NCI-H1694 treated with DMSO at 0.1 percent for 48 hours (cell line): ENCODE measurements around the gene MRPS31.
"Not testable (repeated sequence)": the region's sequence is repeated elsewhere in the genome, so short reads cannot be mapped to it uniquely, and the experiment has no call there.

Source experiments
- DNase-seq: peaks from one replicate; lab custom pipeline; 2025; lab: John Stamatoyannopoulos, UW

The MRPS31 gene

GRCh38 chr13:40758811-40759210 lies 12.2 kb downstream of the MRPS31 start:
- DNase-seq = no peak

DNA sequence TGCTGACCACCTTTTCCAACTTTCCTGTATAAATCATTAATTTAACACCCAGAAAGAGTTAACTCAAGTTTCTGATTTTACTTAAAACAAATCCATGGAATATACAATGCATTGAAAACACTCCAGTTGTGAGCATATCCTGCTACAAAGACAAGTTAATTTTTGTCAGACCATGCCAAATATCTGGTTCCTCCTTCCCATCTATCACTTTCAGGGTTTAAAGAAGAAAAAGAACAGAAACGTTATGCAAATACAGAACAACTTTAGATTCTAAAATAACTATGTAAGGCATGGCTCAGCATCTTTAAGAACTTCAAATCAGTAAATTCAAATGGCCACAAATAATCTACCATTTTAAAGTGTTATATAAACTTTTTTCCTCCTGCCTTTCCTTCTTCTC lies 14.9 kb downstream of the MRPS31 start:
- no peak for DNase-seq

GRCh38 chr13:40755082-40755700 lies 15.8 kb downstream of the MRPS31 start:
- no peak for DNase-seq

- no peak for DNase-seq
Observed at GRCh38 chr13:40749327-40749726, 21.7 kb downstream of the MRPS31 start.

- not testable (repeated sequence) for DNase-seq
Observed at GRCh38 chr13:40735232-40735548, 35.8 kb downstream of the MRPS31 start.

GRCh38 chr13:40734536-40735231 lies 36.3 kb downstream of the MRPS31 start:
- DNase-seq = not testable (repeated sequence)

- DNase-seq = no peak
Observed at GRCh38 chr13:40732658-40733057, 38.3 kb downstream of the MRPS31 start.

DNA sequence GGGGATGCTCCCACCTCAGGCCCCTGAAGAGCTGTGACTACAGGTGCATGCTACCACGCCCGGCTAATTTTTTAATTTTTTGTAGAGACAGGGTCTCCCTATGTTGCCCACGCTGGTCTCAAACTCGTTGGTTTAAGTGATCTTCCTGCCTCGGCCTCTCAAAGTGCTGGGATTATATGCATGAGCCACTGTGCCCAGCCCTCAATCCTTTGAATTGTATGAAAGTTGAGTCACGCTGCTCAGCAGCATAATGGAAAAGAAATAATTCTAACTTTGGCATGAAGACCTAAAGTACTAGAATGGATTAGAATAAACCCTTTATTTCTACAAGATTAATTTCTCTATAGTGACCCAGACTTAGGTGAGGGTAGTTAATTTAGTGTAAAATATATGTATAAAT lies 42.4 kb downstream of the MRPS31 start:
- no peak for DNase-seq

- DNase-seq = not testable (repeated sequence)
Observed at GRCh38 chr13:40714433-40714832, 56.6 kb downstream of the MRPS31 start.

GRCh38 chr13:40706439-40706838 lies 64.6 kb downstream of the MRPS31 start:
- DNase-seq = no peak

GRCh38 chr13:40697711-40698110 lies 73.3 kb downstream of the MRPS31 start:
- no peak for DNase-seq

GRCh38 chr13:40694426-40694825 lies 76.6 kb downstream of the MRPS31 start:
- DNase-seq = no peak

DNA sequence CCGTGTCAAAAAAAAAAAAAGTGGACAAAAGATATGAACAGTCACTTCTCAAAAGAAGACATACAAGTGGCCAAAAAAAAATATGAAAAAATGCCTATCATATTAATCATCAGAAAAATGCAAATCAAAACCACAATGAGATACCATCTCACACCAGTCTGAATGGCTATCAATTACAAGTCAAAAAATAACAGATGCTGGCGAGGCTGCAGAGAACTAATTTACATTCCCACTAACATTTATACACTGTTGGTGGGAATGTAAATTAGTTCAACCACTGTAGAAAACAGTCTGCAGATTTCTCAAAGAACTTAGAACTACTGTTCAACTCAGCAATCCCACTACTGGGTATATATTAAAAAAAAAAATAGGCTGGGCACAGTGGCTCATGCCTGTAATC lies 78.0 kb downstream of the MRPS31 start:
- no peak for DNase-seq

- no peak for DNase-seq
Observed at GRCh38 chr13:40688781-40689180, 82.2 kb downstream of the MRPS31 start.

GRCh38 chr13:40682449-40683240 lies 88.3 kb downstream of the MRPS31 start:
- peak; percentile 67 for DNase-seq

DNA sequence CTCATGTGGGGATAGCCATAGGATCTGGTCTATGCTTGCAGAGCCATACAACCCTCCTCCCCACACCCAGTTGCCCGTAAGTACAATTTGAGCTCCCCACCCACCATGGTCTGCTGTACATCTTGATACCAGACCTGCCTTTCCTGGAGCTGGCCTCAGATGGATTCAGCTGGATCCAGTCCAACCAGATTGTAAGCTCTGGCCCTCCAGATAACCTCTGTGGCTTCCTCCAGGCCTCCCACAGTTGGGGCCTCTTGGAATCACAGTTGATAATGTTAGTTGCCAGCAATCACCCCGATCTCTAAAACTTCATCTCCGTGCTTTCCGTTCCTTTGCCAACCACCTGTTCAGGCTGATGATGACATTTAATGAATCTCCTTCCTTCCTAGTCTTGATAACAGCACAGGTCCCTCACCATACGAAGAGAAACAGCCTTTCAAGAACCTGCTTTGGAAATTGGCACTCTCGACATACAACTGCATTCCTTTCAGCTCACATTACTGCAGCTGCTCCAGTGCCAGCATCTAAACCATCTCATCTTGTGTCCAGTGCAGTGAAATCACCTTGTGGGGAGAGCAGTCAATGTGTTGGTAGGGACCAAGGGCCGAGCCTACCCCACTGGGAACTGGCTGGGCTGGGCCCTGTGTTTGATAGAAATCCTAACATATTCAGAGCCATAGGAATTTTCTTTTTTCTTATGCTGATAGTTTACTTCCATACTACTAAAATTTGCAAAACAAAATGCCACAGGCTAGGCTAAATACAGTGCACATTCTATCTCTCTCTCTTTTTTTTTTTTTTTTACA lies 89.4 kb downstream of the MRPS31 start:
- DNase-seq = no peak

- no peak for DNase-seq
Observed at GRCh38 chr13:40680659-40681323, 90.2 kb downstream of the MRPS31 start.

- no peak for DNase-seq
Observed at GRCh38 chr13:40679480-40679985, 91.5 kb downstream of the MRPS31 start.
